IMR-90 (cell line): ENCODE results near the gene PXMP2. TPM values are rescaled to one million over a fixed set of nuclear protein-coding genes. Genes with fewer than 3 reads are reported as not detected.

ENCODE experiments used
- ATAC-seq: fragments of 200-7000 bp; cut with Tn5 transposase; 2 replicates; pipeline ENCODE4 v1.9.1; 2020; ENCODE audit warnings: low read depth, mild to moderate bottlenecking, moderate library complexity
- BruUV-seq: library from RNA; stranded (reverse); fragments of 400-500 nt; replicated peaks from 2 replicates; lab custom pipeline; 2021; lab: Mats Ljungman, UMichigan
- CTCF ChIA-PET: fragments of 300-600 bp; formaldehyde crosslinking; extraction: SDS; loops from one replicate; lab custom pipeline; 2021; ENCODE audit warnings: antibody characterized with exemption; lab: Yijun Ruan, JAX
- POLR2A ChIA-PET: fragments of 300-600 bp; sonication (Branson Sonifier 250); formaldehyde crosslinking; loops from one replicate; lab custom pipeline; 2022; ENCODE audit warnings: antibody characterized with exemption; ENCODE audit not compliant: unreplicated experiment; lab: Charles Lee
- DNase-seq: peaks from one replicate; pipeline ENCODE4 v3.0.0; 2013
- H2AFZ ChIP-seq: replicated peaks from 2 replicates; pipeline ENCODE3; 2013; ENCODE audit warnings: low read length, mild to moderate bottlenecking; ENCODE audit not compliant: poor library complexity
- H2AK5ac ChIP-seq: 2 replicates; pipeline ENCODE4 v1.6.1; 2013; ENCODE audit warnings: low read depth, low read length, inconsistent platforms
- H2AK9ac ChIP-seq: replicated peaks from 2 replicates; pipeline ENCODE3; 2013; ENCODE audit warnings: mild to moderate bottlenecking, low read depth, low read length, moderate library complexity; ENCODE audit not compliant: poor library complexity
- H2BK120ac ChIP-seq: 2 replicates; pipeline ENCODE4 v1.6.1; 2013; ENCODE audit warnings: low read depth, low read length, inconsistent platforms
- H2BK15ac ChIP-seq: 3 replicates; pipeline ENCODE4 v1.6.1; 2013; ENCODE audit warnings: low read depth, low read length, inconsistent platforms
- H2BK20ac ChIP-seq: 2 replicates; pipeline ENCODE4 v1.6.1; 2013; ENCODE audit warnings: low read depth, mild to moderate bottlenecking, inconsistent platforms, low read length, moderate library complexity
- H2BK5ac ChIP-seq: 2 replicates; pipeline ENCODE4 v1.6.1; 2013; ENCODE audit warnings: mild to moderate bottlenecking, low read depth, low read length, inconsistent platforms; ENCODE audit not compliant: poor library complexity, severe bottlenecking
- H3K14ac ChIP-seq: replicated peaks from 2 replicates; pipeline ENCODE4 v1.6.1; 2013; ENCODE audit warnings: low read depth, low read length, inconsistent platforms
- H3K18ac ChIP-seq: 2 replicates; pipeline ENCODE4 v1.6.1; 2013; ENCODE audit warnings: low read depth, low read length, control low read depth
- H3K23ac ChIP-seq: 2 replicates; pipeline ENCODE4 v1.6.1; 2013; ENCODE audit warnings: low read depth, low read length, inconsistent platforms
- H3K27ac ChIP-seq: 2 replicates; pipeline ENCODE4 v1.5.1; 2013; ENCODE audit warnings: mild to moderate bottlenecking, control low read depth, low read length; ENCODE audit not compliant: insufficient read depth
- H3K27me3 ChIP-seq: 2 replicates; pipeline ENCODE4 v1.6.1; 2013; ENCODE audit warnings: low read length; ENCODE audit not compliant: control insufficient read depth, insufficient read depth
- H3K36me3 ChIP-seq: 2 replicates; pipeline ENCODE4 v1.6.1; 2013; ENCODE audit warnings: low read length, mixed read lengths; ENCODE audit not compliant: control insufficient read depth, insufficient read depth
- H3K4ac ChIP-seq: 2 replicates; pipeline ENCODE4 v1.6.1; 2013; ENCODE audit warnings: low read depth, low read length, inconsistent platforms
- H3K4me1 ChIP-seq: 2 replicates; pipeline ENCODE4 v1.6.1; 2013; ENCODE audit warnings: low read length, mixed read lengths; ENCODE audit not compliant: control insufficient read depth, insufficient read depth
- H3K4me2 ChIP-seq: 2 replicates; pipeline ENCODE4 v1.6.1; 2013; ENCODE audit warnings: low read depth, mild to moderate bottlenecking, control low read depth, low read length, moderate library complexity
- H3K4me3 ChIP-seq: 2 replicates; pipeline ENCODE4 v1.5.1; 2013; ENCODE audit warnings: low read depth, mild to moderate bottlenecking, control low read depth, low read length, moderate library complexity; ENCODE audit not compliant: insufficient read depth
- H3K56ac ChIP-seq: 2 replicates; pipeline ENCODE4 v1.6.1; 2013; ENCODE audit warnings: low read length, inconsistent platforms; ENCODE audit not compliant: insufficient read depth; ENCODE audit errors: extremely low read depth
- H3K79me1 ChIP-seq, 2 experiments: 2 replicates each; pipeline ENCODE4 v1.6.1; 2013; ENCODE audit warnings: low read length in 2 of 2, inconsistent platforms in 1 of 2, low read depth in 1 of 2
- H3K9ac ChIP-seq: 2 replicates; pipeline ENCODE4 v1.6.1; 2013; ENCODE audit warnings: low read depth, low read length, control low read depth
- H3K9me1 ChIP-seq: 2 replicates; pipeline ENCODE4 v1.6.1; 2013; ENCODE audit warnings: low read length, inconsistent platforms; ENCODE audit not compliant: insufficient read depth
- H3K9me3 ChIP-seq: 2 replicates; pipeline ENCODE4 v1.6.1; 2013; ENCODE audit warnings: low read length; ENCODE audit not compliant: control insufficient read depth, insufficient read depth
- H4K20me1 ChIP-seq: 2 replicates; pipeline ENCODE4 v1.6.1; 2013; ENCODE audit warnings: low read length, inconsistent platforms; ENCODE audit not compliant: insufficient read depth
- H4K5ac ChIP-seq: 2 replicates; pipeline ENCODE4 v1.6.1; 2013; ENCODE audit warnings: mild to moderate bottlenecking, low read depth, low read length, control low read depth
- H4K8ac ChIP-seq, 2 experiments: 2 replicates each; pipeline ENCODE4 v1.6.1; 2013; ENCODE audit warnings: low read depth in 2 of 2, low read length in 2 of 2, control low read depth in 1 of 2, inconsistent platforms in 1 of 2
- H4K91ac ChIP-seq: 2 replicates; pipeline ENCODE4 v1.6.1; 2013; ENCODE audit warnings: low read depth, low read length, inconsistent platforms; ENCODE audit not compliant: insufficient read depth
- BHLHE40 ChIP-seq: fragments of 150-350 bp; IDR thresholded peaks from 2 replicates; pipeline ENCODE4 v1.6.1; 2016; ENCODE audit warnings: mild to moderate bottlenecking, low read depth, low read length
- CEBPB ChIP-seq: IDR thresholded peaks from 2 replicates; pipeline ENCODE4 v1.6.1; 2012; ENCODE audit warnings: low read depth, low read length, improper control_type of control experiment
- CHD1 ChIP-seq: IDR thresholded peaks from 2 replicates; pipeline ENCODE4 v1.6.1; 2012; ENCODE audit warnings: low read depth, low read length, improper control_type of control experiment
- CTCF ChIP-seq: conservative IDR thresholded peaks from 2 replicates; pipeline ENCODE4 v1.5.1; 2012; ENCODE audit warnings: mild to moderate bottlenecking, low read depth, low read length, improper control_type of control experiment
- ELK1 ChIP-seq: fragments of 150-350 bp; IDR thresholded peaks from 2 replicates; pipeline ENCODE4 v1.6.1; 2016; ENCODE audit warnings: low read depth, mild to moderate bottlenecking, low read length, moderate library complexity, borderline replicate concordance
- FOS ChIP-seq: fragments of 150-350 bp; IDR thresholded peaks from 2 replicates; pipeline ENCODE4 v1.6.1; 2016; ENCODE audit warnings: low read depth, low read length
- MAFK ChIP-seq: IDR thresholded peaks from 2 replicates; pipeline ENCODE4 v1.6.1; 2012; ENCODE audit warnings: low read depth, low read length, improper control_type of control experiment
- MAZ ChIP-seq: IDR thresholded peaks from 2 replicates; pipeline ENCODE4 v1.6.1; 2012; ENCODE audit warnings: low read depth, mild to moderate bottlenecking, low read length, improper control_type of control experiment, moderate library complexity, borderline replicate concordance
- MXI1 ChIP-seq: IDR thresholded peaks from 2 replicates; pipeline ENCODE4 v1.6.1; 2012; ENCODE audit warnings: low read depth, mild to moderate bottlenecking, low read length, moderate library complexity, borderline replicate concordance
- NFE2L2 ChIP-seq: fragments of 150-350 bp; IDR thresholded peaks from 2 replicates; pipeline ENCODE4 v1.6.1; 2016; ENCODE audit warnings: low read depth, mild to moderate bottlenecking, low read length
- POLR2A ChIP-seq: IDR thresholded peaks from 2 replicates; pipeline ENCODE4 v1.6.1; 2012; ENCODE audit warnings: mild to moderate bottlenecking, low read depth, low read length
- RAD21 ChIP-seq: IDR thresholded peaks from 2 replicates; pipeline ENCODE4 v1.6.1; 2012; ENCODE audit warnings: low read length, improper control_type of control experiment
- RCOR1 ChIP-seq: IDR thresholded peaks from 2 replicates; pipeline ENCODE4 v1.6.1; 2012; ENCODE audit warnings: mild to moderate bottlenecking, low read length, improper control_type of control experiment; ENCODE audit not compliant: insufficient replicate concordance
- RFX5 ChIP-seq: IDR thresholded peaks from 2 replicates; pipeline ENCODE4 v1.8.0; 2012; ENCODE audit warnings: low read depth, mild to moderate bottlenecking, low read length, moderate library complexity
- SMC3 ChIP-seq: fragments of 150-350 bp; IDR thresholded peaks from 2 replicates; pipeline ENCODE4 v1.6.1; 2016; ENCODE audit warnings: low read depth, mild to moderate bottlenecking, antibody characterized with exemption, low read length, moderate library complexity
- USF2 ChIP-seq: fragments of 150-350 bp; IDR thresholded peaks from 2 replicates; pipeline ENCODE4 v1.6.1; 2017; ENCODE audit warnings: mild to moderate bottlenecking, antibody characterized with exemption, low read length, low read depth
- WGBS, 2 experiments: methylation state at CpG; one replicate each; pipeline versions ENCODE4 v1.1.5 to v1.1.7; 2013; ENCODE audit warnings: missing lambda C conversion rate in 2 of 2; ENCODE audit not compliant: insufficient read length in 1 of 2; ENCODE audit errors: extremely low coverage in 2 of 2; 5-methylcytosine and 5-hydroxymethylcytosine counted together
- dilution Hi-C: fragments of 300-500 bp; cut with HindIII; formaldehyde crosslinking; loops from one replicate; pipeline ENCODE4 v1.14.3; 2018; ENCODE audit warnings: low sequenced_read_pairs; ENCODE audit not compliant: unreplicated experiment
- in situ Hi-C: fragments of 300-500 bp; cut with MboI; formaldehyde crosslinking; loops from 3 replicates; pipeline ENCODE4 v1.14.3; 2019; ENCODE audit warnings: low sequenced_read_pairs, inconsistent platforms, mixed read lengths
- intact Hi-C: fragments of 100-400 bp; cut with micrococcal nuclease; formaldehyde crosslinking; loops from 2 replicates; pipeline ENCODE4 v1.10.0; 2022
- polyA plus RNA-seq, 3 experiments: library from polyadenylated mRNA; depleted of rRNA; stranded (reverse); fragments of >200 nt; gene quantifications; 2 replicates each; pipeline ENCODE4 v1.2.3, GENCODE V29; 2012; ENCODE audit warnings: low replicate concordance in 1 of 3
- total RNA-seq: library from RNA; depleted of rRNA; stranded (reverse); fragments of >200 nt; gene quantifications from 2 replicates; pipeline ENCODE4 v1.2.3, GENCODE V29; 2012

Gene PXMP2
- total and polyA plus RNA-seq, 2 of the 4 experiments (the other 2 are of a cell fraction) = 10.9 to 20.1 TPM

DNA sequence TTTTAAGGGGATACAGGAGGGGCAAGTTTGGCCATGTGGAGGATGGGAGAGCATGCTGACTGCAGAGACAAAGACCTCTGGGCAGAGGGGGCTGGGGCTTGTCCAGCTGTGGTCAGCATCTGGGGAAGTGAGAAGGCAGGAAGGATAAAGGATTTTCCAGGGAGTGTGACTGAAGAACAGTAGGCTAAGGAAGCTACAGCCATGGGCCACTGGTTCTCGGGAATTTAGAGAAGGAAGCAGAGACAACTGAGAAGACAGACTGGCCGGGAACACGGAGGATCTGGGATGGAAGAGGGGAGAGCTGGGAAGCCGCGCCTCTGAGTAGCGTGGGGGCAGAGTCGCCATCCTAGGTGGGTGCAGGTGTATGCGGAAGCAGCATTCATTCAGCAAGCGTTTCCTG is 16.3 kb downstream of the PXMP2 start:
- H2BK20ac ChIP-seq = no peak overlapping the region
- no peak overlapping the region for H3K9ac ChIP-seq
- H3K4me2 ChIP-seq = no peak overlapping the region
- H4K20me1 ChIP-seq = no peaks in the 10 kb centered on the region
- H3K27me3 ChIP-seq = no peaks in the 10 kb centered on the region
- in situ Hi-C loops (no loop called here), dilution Hi-C loops (no loop called here), intact Hi-C loops (no loop called here)
- no peaks in the 10 kb centered on the region for H3K9me3 ChIP-seq
- H2AK9ac ChIP-seq = no peak overlapping the region
- ATAC-seq = no peak
- H2AK5ac ChIP-seq = no peak overlapping the region
- H3K18ac ChIP-seq = no peak overlapping the region
- H3K79me1 ChIP-seq = peaks cover 0 to 11% of the 10 kb centered on the region in 2 experiments; a peak in 2 of 4 replicates
- H3K36me3 ChIP-seq = peaks cover 25% of the 10 kb centered on the region
- H2BK15ac ChIP-seq = no peak overlapping the region
- no peak overlapping the region for H3K4me3 ChIP-seq
- 92% methylated on average over 5 of the region's 9 CpGs; no CpG with 5 or more reads in 1 of the 2 experiments for WGBS, 2 experiments
- DNase-seq = no peak
- H3K27ac ChIP-seq = no peak overlapping the region
- H3K4ac ChIP-seq = no peak overlapping the region
- BruUV-seq = no TSS peak
- no peak overlapping the region for H4K8ac ChIP-seq
- CTCF ChIA-PET = no interaction called here
- TF ChIP-seq CTCF = no peak
- no peak for TF ChIP-seq BHLHE40
- no peak for TF ChIP-seq RCOR1
- no peak for TF ChIP-seq ELK1
- TF ChIP-seq USF2 = no peak
- no peak for TF ChIP-seq CHD1
- no peak for TF ChIP-seq MXI1
- no peak for TF ChIP-seq SMC3
- no peak for TF ChIP-seq POLR2A
- TF ChIP-seq CEBPB = no peak
- TF ChIP-seq NFE2L2 = no peak
- no peak for TF ChIP-seq RFX5
- TF ChIP-seq RAD21 = no peak
- TF ChIP-seq FOS = no peak
- no peak for TF ChIP-seq MAZ
- no peak for TF ChIP-seq MAFK
- H2AFZ ChIP-seq = no peak overlapping the region
- no peak overlapping the region for H3K23ac ChIP-seq
- no peak overlapping the region for H2BK120ac ChIP-seq
- no peak overlapping the region for H3K56ac ChIP-seq
- no peaks in the 10 kb centered on the region for H3K4me1 ChIP-seq
- no peak overlapping the region for H3K14ac ChIP-seq
- no peak overlapping the region for H4K91ac ChIP-seq
- no peak overlapping the region for H4K5ac ChIP-seq
- H2BK5ac ChIP-seq = no peak overlapping the region
- POLR2A ChIA-PET = no interaction called here
- peaks cover 5% of the 10 kb centered on the region for H3K9me1 ChIP-seq
